Liver (tissue), 9 donors: ENCODE data around the gene PHKB. TPM values are rescaled to one million over a fixed set of nuclear protein-coding genes. Genes with fewer than 3 reads are reported as not detected.

ENCODE experiments used
- DNase-seq: peaks from one replicate; pipeline ENCODE4 v3.0.0-alpha.2; 2017; ENCODE audit warnings: low spot score
- H3K27ac ChIP-seq, 2 donors: one replicate each; pipeline ENCODE4 v1.7.0; 2013; ENCODE audit warnings: inconsistent platforms in 2 of 2, low read length in 2 of 2, control low read depth in 1 of 2, low read depth in 1 of 2, mild to moderate bottlenecking in 1 of 2
- H3K27me3 ChIP-seq, 4 donors: one replicate each; pipeline versions ENCODE4 v1.6.1 to v1.7.0; 2013; ENCODE audit warnings: low read length in 3 of 4, inconsistent platforms in 1 of 4, mild to moderate bottlenecking in 1 of 4, moderate library complexity in 1 of 4; ENCODE audit not compliant: control insufficient read depth in 4 of 4, insufficient read depth in 4 of 4
- H3K36me3 ChIP-seq, 4 donors: one replicate each; pipeline versions ENCODE4 v1.6.1 to v1.7.0; 2013; ENCODE audit warnings: low read length in 3 of 4, mild to moderate bottlenecking in 3 of 4, low read depth in 1 of 4, moderate library complexity in 1 of 4; ENCODE audit not compliant: control insufficient read depth in 4 of 4, insufficient read depth in 3 of 4
- H3K4me1 ChIP-seq, 4 donors: one replicate each; pipeline versions ENCODE4 v1.6.1 to v1.7.0; 2013; ENCODE audit warnings: low read length in 3 of 4, mild to moderate bottlenecking in 3 of 4, moderate library complexity in 1 of 4; ENCODE audit not compliant: control insufficient read depth in 4 of 4, insufficient read depth in 4 of 4
- H3K4me3 ChIP-seq, 3 donors: one replicate each; pipeline versions ENCODE4 v1.6.1 to v1.7.0; 2013; ENCODE audit warnings: low read length in 3 of 3, control low read depth in 1 of 3, low read depth in 1 of 3, mild to moderate bottlenecking in 1 of 3
- H3K9ac ChIP-seq, 2 donors: one replicate each; pipeline ENCODE4 v1.7.0; 2013; ENCODE audit warnings: low read length in 2 of 2, mild to moderate bottlenecking in 2 of 2, moderate library complexity in 2 of 2, control low read depth in 1 of 2, low read depth in 1 of 2
- H3K9me3 ChIP-seq, 4 donors: one replicate each; pipeline versions ENCODE4 v1.6.1 to v1.7.0; 2013; ENCODE audit warnings: low read length in 3 of 4; ENCODE audit not compliant: control insufficient read depth in 4 of 4
- ATF3 ChIP-seq: IDR thresholded peaks from 2 replicates; pipeline ENCODE4 v1.6.1; 2016; ENCODE audit warnings: antibody characterized with exemption
- CTCF ChIP-seq: fragments of 150-350 bp; IDR thresholded peaks from 2 replicates; pipeline ENCODE4 v1.5.1; 2017; ENCODE audit warnings: improper control_type of control experiment, low read depth, low read length; ENCODE audit not compliant: missing input control
- EGR1 ChIP-seq, 2 donors: IDR thresholded peaks; 2 replicates each; pipeline ENCODE4 v1.6.1; 2016 to 2018; ENCODE audit warnings: antibody characterized with exemption in 2 of 2, low read depth in 2 of 2
- FOXA1 ChIP-seq: IDR thresholded peaks from 2 replicates; pipeline ENCODE4 v1.6.1; 2016; ENCODE audit warnings: antibody characterized with exemption
- FOXA2 ChIP-seq: IDR thresholded peaks from 2 replicates; pipeline ENCODE4 v1.6.1; 2016; ENCODE audit warnings: antibody characterized with exemption
- GABPA ChIP-seq, 2 donors: IDR thresholded peaks in 1 of 2; conservative IDR thresholded peaks in 1 of 2; 2 replicates each; pipeline ENCODE4 v1.6.1; 2016; ENCODE audit warnings: antibody characterized with exemption in 2 of 2, mild to moderate bottlenecking in 1 of 2, moderate library complexity in 1 of 2
- HNF4A ChIP-seq, 2 donors: conservative IDR thresholded peaks; 2 replicates each; pipeline ENCODE4 v1.6.1; 2016; ENCODE audit warnings: antibody characterized with exemption in 2 of 2, mild to moderate bottlenecking in 2 of 2
- HNF4G ChIP-seq: IDR thresholded peaks from 2 replicates; pipeline ENCODE4 v1.6.1; 2016; ENCODE audit warnings: antibody characterized with exemption
- JUND ChIP-seq, 2 donors: IDR thresholded peaks; 2 replicates each; pipeline ENCODE4 v1.6.1; 2016; ENCODE audit warnings: antibody characterized with exemption in 2 of 2
- MAX ChIP-seq: IDR thresholded peaks from 2 replicates; pipeline ENCODE4 v1.6.1; 2016; ENCODE audit warnings: antibody characterized with exemption
- NR2F2 ChIP-seq: IDR thresholded peaks from 2 replicates; pipeline ENCODE4 v1.6.1; 2016; ENCODE audit warnings: antibody characterized with exemption
- RAD21 ChIP-seq, 2 donors: IDR thresholded peaks; 2 replicates each; pipeline ENCODE4 v1.6.1; 2016; ENCODE audit warnings: antibody characterized with exemption in 2 of 2, mild to moderate bottlenecking in 2 of 2
- RXRA ChIP-seq, 2 donors: IDR thresholded peaks; 2 replicates each; pipeline ENCODE4 v1.6.1; 2017 to 2018; ENCODE audit warnings: antibody characterized with exemption in 2 of 2, mild to moderate bottlenecking in 1 of 2
- SP1 ChIP-seq: IDR thresholded peaks from 2 replicates; pipeline ENCODE4 v1.6.1; 2018; ENCODE audit warnings: antibody characterized with exemption, mild to moderate bottlenecking
- TAF1 ChIP-seq: conservative IDR thresholded peaks from 2 replicates; pipeline ENCODE4 v1.6.1; 2016; ENCODE audit warnings: antibody characterized with exemption, mild to moderate bottlenecking
- YY1 ChIP-seq: IDR thresholded peaks from 2 replicates; pipeline ENCODE4 v1.6.1; 2016; ENCODE audit warnings: antibody characterized with exemption, mild to moderate bottlenecking
- ZBTB33 ChIP-seq: IDR thresholded peaks from 2 replicates; pipeline ENCODE4 v1.6.1; 2016; ENCODE audit warnings: antibody characterized with exemption
- WGBS: extraction: QIAGEN DNeasy Blood & Tissue Kit; methylation state at CpG from one replicate; pipeline ENCODE4 v1.1.7; 2013; 5-methylcytosine and 5-hydroxymethylcytosine counted together
- polyA plus RNA-seq, 2 donors: library from polyadenylated mRNA; stranded (reverse) in 1 of 2; unstranded in 1 of 2; fragments of 200-250 nt in 1 of 2; fragments of >200 nt in 1 of 2; fragmentation: Nextera tagmentation in 1 of 2; extraction: Ambion mirVana in 1 of 2; gene quantifications; one replicate each; pipeline versions ENCODE4 v1.2.1 to v1.2.3, GENCODE V29; 2013 to 2015
- total RNA-seq, 2 donors: library from RNA; depleted of rRNA; stranded (reverse); fragments of >200 nt; gene quantifications; one replicate each; pipeline ENCODE4 v1.2.3, GENCODE V29; 2014
- TF ChIP-seq, protein P1 (sequence below): IDR thresholded peaks from 2 replicates; pipeline ENCODE4 v1.6.1; 2016; ENCODE audit warnings: antibody characterized with exemption, mild to moderate bottlenecking
- donor health status: healthy.
- donor health status: healthy.
- donor health status: healthy.
- donor health status: healthy.
- donor health status: healthy.

The PHKB gene
- total and polyA plus RNA-seq, 4 donors, result 13.2 to 49.1 (median 29.0) TPM

DNA sequence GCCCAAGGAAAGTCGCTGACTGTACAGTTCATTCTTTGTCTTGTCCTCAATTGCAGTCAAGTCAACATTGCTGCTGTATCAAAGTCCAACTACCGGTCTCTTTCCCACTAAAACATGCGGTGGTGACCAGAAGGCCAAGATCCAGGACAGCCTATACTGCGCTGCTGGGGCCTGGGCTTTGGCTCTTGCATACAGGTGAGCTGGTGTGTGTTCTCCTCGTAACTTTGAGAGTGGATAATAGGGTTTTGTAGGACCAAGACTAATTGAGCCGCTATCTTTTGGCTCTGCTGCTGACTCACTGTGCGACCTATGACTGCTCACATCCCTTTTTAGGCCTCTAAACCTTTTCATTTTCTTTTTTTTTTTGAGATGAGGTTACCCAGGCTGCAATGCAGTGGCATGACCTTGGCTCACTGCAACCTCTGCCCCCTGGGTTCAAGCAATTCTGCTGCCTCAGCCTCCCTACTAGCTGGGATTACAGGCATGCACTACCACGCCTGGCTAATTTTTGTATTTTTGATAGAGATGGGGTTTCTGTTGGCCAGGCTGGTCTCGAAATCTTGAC, 38.7 kb downstream of the PHKB start (continued):
- no peak for TF ChIP-seq TAF1
- TF ChIP-seq JUND (IDR thresholded peaks at IDR 0.05), result no peak

DNA sequence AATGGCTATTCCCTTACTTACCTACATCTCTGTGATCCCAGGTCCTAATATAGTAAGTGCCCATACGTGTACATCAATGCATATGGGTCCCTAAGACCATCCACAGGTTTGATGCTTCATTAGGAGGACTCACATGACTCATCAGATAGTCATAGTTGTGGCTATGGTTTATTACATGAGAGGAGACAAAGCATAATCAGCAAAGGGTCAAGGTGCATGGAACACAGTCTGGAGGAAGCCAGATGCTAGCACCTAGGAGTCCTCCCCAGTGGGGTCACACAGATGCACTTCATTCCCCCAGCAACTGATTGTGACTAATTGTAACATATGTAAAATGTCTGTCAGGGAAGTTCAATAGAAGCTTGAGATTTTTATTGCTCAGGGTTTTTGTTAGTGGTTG, 42.8 kb downstream of the PHKB start:
- WGBS, result 100% methylated on average over 1 of the region's 1 CpG
- H3K36me3 ChIP-seq, result peaks cover 17 to 38% (median 27%) of the 10 kb centered on the region in 4 donors

More for the DNA sequence above, 42.8 kb downstream of the PHKB start:
- no peak overlapping the region for H3K4me3 ChIP-seq
- H3K27ac ChIP-seq, result no peak overlapping the region
- no peak overlapping the region for H3K9ac ChIP-seq
- DNase-seq, result no peak
- no peak for TF ChIP-seq RAD21 (IDR thresholded peaks at IDR 0.05)
- TF ChIP-seq GABPA (IDR thresholded peaks at IDR 0.05 in 1 of 2, conservative IDR thresholded peaks at IDR 0.05 in 1 of 2), result no peak
- TF ChIP-seq HNF4G, result no peak
- no peak for TF ChIP-seq HNF4A (conservative IDR thresholded peaks at IDR 0.05)
- no peak for TF ChIP-seq FOXA2
- no peak for TF ChIP-seq NR2F2
- no peak for TF ChIP-seq JUND (IDR thresholded peaks at IDR 0.05)
- no peak for TF ChIP-seq FOXA1
- TF ChIP-seq RXRA (IDR thresholded peaks at IDR 0.05), result no peak
- TF ChIP-seq, protein P1, sequence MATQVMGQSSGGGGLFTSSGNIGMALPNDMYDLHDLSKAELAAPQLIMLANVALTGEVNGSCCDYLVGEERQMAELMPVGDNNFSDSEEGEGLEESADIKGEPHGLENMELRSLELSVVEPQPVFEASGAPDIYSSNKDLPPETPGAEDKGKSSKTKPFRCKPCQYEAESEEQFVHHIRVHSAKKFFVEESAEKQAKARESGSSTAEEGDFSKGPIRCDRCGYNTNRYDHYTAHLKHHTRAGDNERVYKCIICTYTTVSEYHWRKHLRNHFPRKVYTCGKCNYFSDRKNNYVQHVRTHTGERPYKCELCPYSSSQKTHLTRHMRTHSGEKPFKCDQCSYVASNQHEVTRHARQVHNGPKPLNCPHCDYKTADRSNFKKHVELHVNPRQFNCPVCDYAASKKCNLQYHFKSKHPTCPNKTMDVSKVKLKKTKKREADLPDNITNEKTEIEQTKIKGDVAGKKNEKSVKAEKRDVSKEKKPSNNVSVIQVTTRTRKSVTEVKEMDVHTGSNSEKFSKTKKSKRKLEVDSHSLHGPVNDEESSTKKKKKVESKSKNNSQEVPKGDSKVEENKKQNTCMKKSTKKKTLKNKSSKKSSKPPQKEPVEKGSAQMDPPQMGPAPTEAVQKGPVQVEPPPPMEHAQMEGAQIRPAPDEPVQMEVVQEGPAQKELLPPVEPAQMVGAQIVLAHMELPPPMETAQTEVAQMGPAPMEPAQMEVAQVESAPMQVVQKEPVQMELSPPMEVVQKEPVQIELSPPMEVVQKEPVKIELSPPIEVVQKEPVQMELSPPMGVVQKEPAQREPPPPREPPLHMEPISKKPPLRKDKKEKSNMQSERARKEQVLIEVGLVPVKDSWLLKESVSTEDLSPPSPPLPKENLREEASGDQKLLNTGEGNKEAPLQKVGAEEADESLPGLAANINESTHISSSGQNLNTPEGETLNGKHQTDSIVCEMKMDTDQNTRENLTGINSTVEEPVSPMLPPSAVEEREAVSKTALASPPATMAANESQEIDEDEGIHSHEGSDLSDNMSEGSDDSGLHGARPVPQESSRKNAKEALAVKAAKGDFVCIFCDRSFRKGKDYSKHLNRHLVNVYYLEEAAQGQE, result no peak
- no peak for TF ChIP-seq MAX
- no peak for TF ChIP-seq TAF1
- no peak for TF ChIP-seq SP1
- no peak for TF ChIP-seq ZBTB33
- no peak for TF ChIP-seq YY1
- TF ChIP-seq ATF3, result no peak
- TF ChIP-seq CTCF, result no peak
- TF ChIP-seq EGR1 (IDR thresholded peaks at IDR 0.05; ENCODE audit: low read depth in 2 of 2), result no peak
- no peaks in the 10 kb centered on the region for H3K4me1 ChIP-seq
- no peaks in the 10 kb centered on the region for H3K9me3 ChIP-seq
- no peaks in the 10 kb centered on the region for H3K27me3 ChIP-seq
